RWPE2 (cell line): ENCODE measurements around the gene RANBP9.

ENCODE experiments used
- ATAC-seq: fragments of 200-7000 bp; cut with Tn5 transposase; 3 replicates; pipeline ENCODE4 v1.9.1; 2021; ENCODE audit warnings: low read depth
- DNase-seq: peaks from one replicate; pipeline ENCODE4 v3.0.0-alpha.2; 2020; ENCODE audit warnings: low spot score
- H3K27ac ChIP-seq: fragments of 450-650 bp; 2 replicates; pipeline ENCODE4 v1.5.1; 2017; ENCODE audit warnings: mild to moderate bottlenecking; ENCODE audit not compliant: poor library complexity, severe bottlenecking
- H3K27me3 ChIP-seq: fragments of 250-450 bp; sonication (Bioruptor Pico); 2 replicates; pipeline ENCODE4 v1.5.1; 2021; ENCODE audit warnings: mild to moderate bottlenecking, moderate library complexity; ENCODE audit not compliant: insufficient read depth, poor library complexity, severe bottlenecking
- H3K36me3 ChIP-seq: fragments of 250-450 bp; sonication (Bioruptor Pico); 2 replicates; pipeline ENCODE4 v1.5.1; 2020; ENCODE audit warnings: low read depth, mild to moderate bottlenecking, moderate library complexity
- H3K4me1 ChIP-seq: fragments of 250-450 bp; sonication (Bioruptor Pico); 2 replicates; pipeline ENCODE4 v1.5.1; 2021; ENCODE audit warnings: mild to moderate bottlenecking, moderate library complexity; ENCODE audit not compliant: insufficient read depth, poor library complexity, severe bottlenecking
- H3K4me3 ChIP-seq: fragments of 250-450 bp; sonication (Bioruptor Pico); 2 replicates; pipeline ENCODE4 v1.5.1; 2021; ENCODE audit warnings: mild to moderate bottlenecking, moderate library complexity; ENCODE audit not compliant: severe bottlenecking
- H3K9me3 ChIP-seq: fragments of 250-450 bp; sonication (Bioruptor Pico); 2 replicates; pipeline ENCODE4 v1.5.1; 2021; ENCODE audit warnings: mild to moderate bottlenecking, moderate library complexity; ENCODE audit not compliant: severe bottlenecking
- CTCF ChIP-seq: fragments of 450-650 bp; IDR thresholded peaks from one replicate; pipeline ENCODE4 v1.5.1; 2017; ENCODE audit warnings: mild to moderate bottlenecking, moderate library complexity; ENCODE audit not compliant: poor library complexity, severe bottlenecking

RANBP9 gene

GRCh38 chr6:13703496-13703895, 8.1 kb downstream of the RANBP9 start:
- ATAC-seq (no peak), DNase-seq (no peak)
- peaks cover 4% of the 10 kb centered on the region for H3K4me1 ChIP-seq
- no peak for TF ChIP-seq CTCF
- no peaks in the 10 kb centered on the region for H3K9me3 ChIP-seq
- H3K36me3 ChIP-seq: peaks cover 9% of the 10 kb centered on the region; the same call in 1 of the 2 replicates
- no peak overlapping the region for H3K27ac ChIP-seq
- H3K4me3 ChIP-seq: no peak overlapping the region
- no peaks in the 10 kb centered on the region for H3K27me3 ChIP-seq

GRCh38 chr6:13702809-13703302, 8.8 kb downstream of the RANBP9 start:
- peaks cover 9% of the 10 kb centered on the region; the same call in 1 of the 2 replicates for H3K36me3 ChIP-seq
- no peaks in the 10 kb centered on the region for H3K9me3 ChIP-seq
- DNase-seq (no peak), ATAC-seq (no peak)
- H3K27ac ChIP-seq: no peak overlapping the region
- no peak for TF ChIP-seq CTCF
- no peaks in the 10 kb centered on the region for H3K27me3 ChIP-seq
- H3K4me1 ChIP-seq: no peaks in the 10 kb centered on the region
- no peak overlapping the region for H3K4me3 ChIP-seq

GRCh38 chr6:13700232-13700631, 11.4 kb downstream of the RANBP9 start:
- no peak for TF ChIP-seq CTCF
- no peak overlapping the region for H3K27ac ChIP-seq
- peaks cover 8% of the 10 kb centered on the region for H3K4me1 ChIP-seq
- H3K9me3 ChIP-seq: no peaks in the 10 kb centered on the region
- no peak for DNase-seq
- H3K27me3 ChIP-seq: no peaks in the 10 kb centered on the region
- no peak overlapping the region for H3K4me3 ChIP-seq
- peaks cover 25% of the 10 kb centered on the region for H3K36me3 ChIP-seq
- 0 out of 3 replicates have a peak, but pooled peaks have one; percentile 14 for ATAC-seq

- Histone ChIP-seq H3K4me1 (peaks cover 8% of the 10 kb centered on the region), H3K27ac (no peak overlapping the region), H3K9me3 (no peaks in the 10 kb centered on the region), H3K4me3 (no peak overlapping the region), H3K27me3 (no peaks in the 10 kb centered on the region), H3K36me3 (peaks cover 36% of the 10 kb centered on the region)
- no peak for ATAC-seq
- no peak for DNase-seq
- TF ChIP-seq CTCF: no peak
Measured at GRCh38 chr6:13698715-13699114, 12.9 kb downstream of the RANBP9 start.

GRCh38 chr6:13697857-13698256, 13.8 kb downstream of the RANBP9 start:
- ATAC-seq: no peak
- DNase-seq: no peak
- TF ChIP-seq CTCF: no peak
- no peak overlapping the region for H3K4me3 ChIP-seq
- no peaks in the 10 kb centered on the region for H3K27me3 ChIP-seq
- no peaks in the 10 kb centered on the region for H3K9me3 ChIP-seq
- peaks cover 37% of the 10 kb centered on the region for H3K36me3 ChIP-seq
- peaks cover 8% of the 10 kb centered on the region for H3K4me1 ChIP-seq
- no peak overlapping the region for H3K27ac ChIP-seq
